Right atrium auricular region (tissue), 2 donors: ENCODE results near the gene ATG2A. TPM values are rescaled to one million over a fixed set of nuclear protein-coding genes. Genes with fewer than 3 reads are reported as not detected.

ENCODE experiments used
- DNase-seq: peaks from one replicate; pipeline ENCODE4 v3.0.0-alpha.2; 2019; ENCODE audit warnings: low spot score
- H3K27ac ChIP-seq, 2 donors: fragments of 200-600 bp; sonication (generic); 1 replicate in 1 of 2; 2 replicates in 1 of 2; pipeline ENCODE4 v1.5.1; 2016 to 2019
- H3K27me3 ChIP-seq, 2 donors: fragments of 200-600 bp; sonication (generic); one replicate each; pipeline versions ENCODE4 v1.5.1 to v1.6.0; 2017 to 2019
- H3K36me3 ChIP-seq: fragments of 200-600 bp; sonication (generic); one replicate; pipeline ENCODE4 v1.5.1; 2016
- H3K4me1 ChIP-seq, 2 donors: fragments of 200-600 bp; sonication (generic); one replicate each; pipeline versions ENCODE4 v1.5.1 to v1.6.0; 2017 to 2019
- H3K4me3 ChIP-seq, 2 donors: fragments of 200-600 bp; sonication (generic); 1 replicate in 1 of 2; 2 replicates in 1 of 2; pipeline ENCODE4 v1.5.1; 2017 to 2019; ENCODE audit warnings: mild to moderate bottlenecking in 1 of 2, moderate library complexity in 1 of 2
- H3K9me3 ChIP-seq, 2 donors: fragments of 200-600 bp; sonication (generic); one replicate each; pipeline ENCODE4 v1.5.1; 2019
- total RNA-seq, 2 donors: library from RNA; depleted of rRNA; stranded (reverse); fragments of >200 nt; gene quantifications; one replicate each; pipeline ENCODE4 v1.1.0, GENCODE V29; 2016
- TF ChIP-seq, protein P1 (sequence below), 2 donors: fragments of 200-600 bp; sonication (generic); IDR thresholded peaks; one replicate each; pipeline ENCODE4 v1.5.1; 2019; ENCODE audit warnings: antibody characterized with exemption in 2 of 2

ATG2A gene
- total RNA-seq = 10 to 100 TPM; 16.0 to 24.1 TPM

DNA sequence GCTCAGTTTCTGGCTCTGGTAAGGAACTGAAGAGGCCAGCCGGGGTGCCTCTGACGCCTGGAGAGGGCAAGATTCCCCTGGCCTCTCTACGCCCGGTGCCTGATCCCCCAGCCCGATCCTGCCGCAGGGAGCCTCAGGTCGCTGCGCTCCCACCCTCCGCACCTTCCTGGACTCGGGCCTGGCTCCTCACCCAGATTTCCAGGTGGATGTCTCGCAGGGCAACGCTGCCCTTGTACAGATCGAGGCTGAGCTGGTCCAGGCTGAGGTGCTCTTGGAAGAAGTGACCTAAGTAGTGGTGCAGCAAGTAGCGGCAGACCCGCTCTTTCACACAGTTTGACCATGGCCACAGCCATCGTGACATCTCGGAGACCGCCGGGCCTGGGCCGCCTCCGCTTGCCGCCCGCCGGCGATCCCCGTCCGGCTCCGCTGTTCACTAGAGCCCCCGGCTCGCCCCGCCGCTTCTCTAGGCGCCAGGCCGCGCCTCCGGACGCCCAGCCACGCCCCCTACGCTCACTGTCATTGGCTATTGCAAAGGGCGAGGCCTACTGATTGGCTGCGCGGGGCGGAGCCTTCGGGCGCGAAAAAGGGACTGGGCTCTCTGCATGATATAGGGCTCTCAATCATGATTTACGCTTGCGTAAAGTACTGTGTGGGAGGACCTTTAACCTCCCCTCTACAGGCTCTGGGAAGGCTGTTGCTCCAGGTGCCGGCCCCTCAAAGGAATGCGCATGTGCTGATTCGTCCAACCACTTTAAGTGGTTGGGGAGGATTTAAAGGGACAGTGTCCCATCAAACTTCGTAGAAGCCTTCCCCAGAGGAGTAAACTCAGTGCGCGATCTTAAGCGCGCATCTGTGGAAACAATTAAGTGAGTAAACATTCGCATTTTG lies at the start of gene ATG2A:
Gene ATG2A (minus strand): TSS at position 435 of the 888 bp plus-strand sequence. CDS start 74 bp downstream, at position 361.
- H3K4me1 ChIP-seq = peaks cover 0 to 34% of the 10 kb centered on the region in 2 donors
- peak; percentile 99 for DNase-seq
- TF ChIP-seq, protein P1, sequence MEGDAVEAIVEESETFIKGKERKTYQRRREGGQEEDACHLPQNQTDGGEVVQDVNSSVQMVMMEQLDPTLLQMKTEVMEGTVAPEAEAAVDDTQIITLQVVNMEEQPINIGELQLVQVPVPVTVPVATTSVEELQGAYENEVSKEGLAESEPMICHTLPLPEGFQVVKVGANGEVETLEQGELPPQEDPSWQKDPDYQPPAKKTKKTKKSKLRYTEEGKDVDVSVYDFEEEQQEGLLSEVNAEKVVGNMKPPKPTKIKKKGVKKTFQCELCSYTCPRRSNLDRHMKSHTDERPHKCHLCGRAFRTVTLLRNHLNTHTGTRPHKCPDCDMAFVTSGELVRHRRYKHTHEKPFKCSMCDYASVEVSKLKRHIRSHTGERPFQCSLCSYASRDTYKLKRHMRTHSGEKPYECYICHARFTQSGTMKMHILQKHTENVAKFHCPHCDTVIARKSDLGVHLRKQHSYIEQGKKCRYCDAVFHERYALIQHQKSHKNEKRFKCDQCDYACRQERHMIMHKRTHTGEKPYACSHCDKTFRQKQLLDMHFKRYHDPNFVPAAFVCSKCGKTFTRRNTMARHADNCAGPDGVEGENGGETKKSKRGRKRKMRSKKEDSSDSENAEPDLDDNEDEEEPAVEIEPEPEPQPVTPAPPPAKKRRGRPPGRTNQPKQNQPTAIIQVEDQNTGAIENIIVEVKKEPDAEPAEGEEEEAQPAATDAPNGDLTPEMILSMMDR (IDR thresholded peaks at IDR 0.05) = no peak
- peak within 1 kb of the TSS; percentile 73 to 84 for H3K4me3 ChIP-seq
- peaks cover 19% of the 10 kb centered on the region for H3K36me3 ChIP-seq
- no peaks in the 10 kb centered on the region for H3K27me3 ChIP-seq
- no peaks in the 10 kb centered on the region for H3K9me3 ChIP-seq
- peak within 1 kb of the TSS; percentile 77 to 86 for H3K27ac ChIP-seq

DNA sequence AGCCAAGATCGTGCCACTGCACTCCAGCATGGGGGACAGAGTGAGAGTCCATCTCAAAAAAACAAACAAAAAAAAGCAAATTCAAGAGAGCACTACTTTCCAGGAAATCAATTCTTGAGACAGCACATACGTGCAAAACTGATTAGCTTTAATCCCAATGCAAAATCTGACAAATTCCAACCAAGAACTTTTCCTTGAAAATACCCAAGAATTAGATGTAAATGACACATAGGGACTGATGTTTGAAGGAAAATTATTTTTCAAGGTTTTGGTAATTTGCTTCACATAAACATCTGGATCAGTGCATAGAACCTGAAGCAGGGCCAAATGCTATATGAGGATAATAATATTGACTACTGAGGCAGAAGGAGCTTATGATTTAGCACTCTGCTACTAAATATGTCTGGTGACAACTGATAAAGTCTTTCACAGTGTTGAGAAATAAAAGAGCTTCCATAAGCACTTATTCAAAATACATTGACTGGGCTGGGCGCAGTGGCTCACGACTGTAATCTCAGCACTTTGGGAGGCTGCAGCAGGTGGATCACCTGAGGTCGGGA lies 46.1 kb upstream of the ATG2A start:
- Histone ChIP-seq H3K4me1 (no peaks in the 10 kb centered on the region), H3K4me3 (no peak overlapping the region), H3K27ac (no peak overlapping the region), H3K9me3 (no peaks in the 10 kb centered on the region), H3K27me3 (no peaks in the 10 kb centered on the region), H3K36me3 (no peaks in the 10 kb centered on the region)
- TF ChIP-seq, protein P1 (IDR thresholded peaks at IDR 0.05) = no peak
- DNase-seq = no peak

DNA sequence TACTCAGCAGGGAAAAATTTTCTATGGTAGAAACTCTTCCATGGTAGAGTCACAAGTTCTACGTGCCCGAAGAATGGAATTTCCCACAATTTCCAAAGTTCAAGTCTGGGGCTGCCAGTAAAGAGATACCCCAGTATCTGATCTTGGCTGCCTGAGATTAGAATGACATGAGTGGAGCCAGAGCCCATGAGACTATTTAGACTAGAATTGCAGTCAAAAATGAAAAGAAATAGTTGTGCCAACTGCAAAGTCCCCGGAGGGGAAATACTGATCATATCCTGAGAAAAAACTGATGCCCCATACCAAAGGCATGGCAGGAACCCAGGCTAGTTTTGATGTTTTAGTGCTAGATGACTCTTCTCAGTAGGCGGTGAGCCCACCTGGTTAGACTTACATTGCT lies 43.7 kb upstream of the ATG2A start:
- TF ChIP-seq, protein P1 (IDR thresholded peaks at IDR 0.05) = no peak
- DNase-seq = no peak
- H3K4me1 ChIP-seq = no peaks in the 10 kb centered on the region
- H3K27ac ChIP-seq = no peak overlapping the region
- no peaks in the 10 kb centered on the region for H3K9me3 ChIP-seq
- H3K27me3 ChIP-seq = no peaks in the 10 kb centered on the region
- no peak overlapping the region for H3K4me3 ChIP-seq
- no peaks in the 10 kb centered on the region for H3K36me3 ChIP-seq

DNA sequence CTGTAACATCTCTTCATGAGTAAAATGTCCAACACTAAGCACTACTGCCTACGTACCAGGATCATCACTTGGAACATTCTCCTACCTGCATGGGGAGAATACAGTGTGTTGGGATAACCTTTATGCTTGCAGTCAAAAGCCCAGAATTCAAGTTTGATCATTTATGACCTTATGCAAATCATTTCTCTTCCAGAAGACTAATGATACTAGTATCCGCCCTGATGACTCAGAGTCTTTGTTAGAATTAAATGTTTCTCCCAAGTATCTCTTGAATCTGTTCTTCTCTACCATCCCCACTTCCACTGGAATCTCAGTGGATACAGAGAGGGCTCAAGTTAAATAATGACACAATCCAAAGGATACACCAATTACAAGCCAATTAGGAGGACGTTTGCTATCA lies 42.5 kb upstream of the ATG2A start:
- Histone ChIP-seq H3K27ac (no peak overlapping the region), H3K36me3 (no peaks in the 10 kb centered on the region), H3K4me3 (no peak overlapping the region), H3K9me3 (no peaks in the 10 kb centered on the region), H3K27me3 (no peaks in the 10 kb centered on the region), H3K4me1 (no peaks in the 10 kb centered on the region)
- DNase-seq = no peak
- TF ChIP-seq, protein P1 (IDR thresholded peaks at IDR 0.05) = no peak

DNA sequence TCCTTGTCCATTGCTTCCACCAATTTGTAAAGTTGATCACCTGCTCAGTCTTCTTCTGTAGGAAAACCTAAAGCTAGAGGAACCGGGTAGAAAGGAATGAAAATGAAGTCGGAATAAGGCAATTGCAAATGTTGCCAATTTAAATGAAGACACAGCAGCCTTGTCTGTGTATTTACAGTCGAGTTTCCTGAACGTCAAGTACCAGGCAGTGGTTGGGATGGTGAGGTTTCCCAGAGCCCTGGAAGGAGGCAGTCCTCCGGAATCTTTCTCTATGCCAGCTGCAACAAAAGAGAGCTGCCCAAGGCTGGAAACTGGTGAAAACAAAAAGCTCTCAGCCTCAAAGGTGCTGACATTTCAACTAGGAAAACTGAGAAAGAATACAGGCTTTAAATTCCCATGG lies 37.2 kb upstream of the ATG2A start:
- Histone ChIP-seq H3K4me1 (no peaks in the 10 kb centered on the region), H3K4me3 (no peak overlapping the region), H3K27me3 (no peaks in the 10 kb centered on the region), H3K9me3 (no peaks in the 10 kb centered on the region), H3K27ac (no peak overlapping the region), H3K36me3 (no peaks in the 10 kb centered on the region)
- TF ChIP-seq, protein P1 (IDR thresholded peaks at IDR 0.05) = no peak
- DNase-seq = no peak
